Measurements from ENCODE around the gene DNAH10.

The DNAH10 gene

GRCh38 chr12:123754041-123754772, 7.9 kb upstream of the DNAH10 start:
- Histone ChIP-seq H3K4me2 (ENCODE audit: low read depth, low read length, poor library complexity, severe bottlenecking) (no peak overlapping the region), H4K20me1 (ENCODE audit: low read depth, low read length) (no peaks in the 10 kb centered on the region), H3K4me3 (ENCODE audit: insufficient read depth, low read length, poor library complexity, severe bottlenecking) (no peak overlapping the region), H3K9me3 (ENCODE audit: insufficient read depth, low read length) (no peaks in the 10 kb centered on the region), H2AFZ (ENCODE audit: low read depth, low read length, severe bottlenecking) (no peak overlapping the region), H3K27me3 (ENCODE audit: low read length) (no peaks in the 10 kb centered on the region), H3F3A (ENCODE audit: insufficient read depth) (no peaks in the 10 kb centered on the region), H3K36me3 (ENCODE audit: low read length) (peaks cover 10% of the 10 kb centered on the region; the same call in 1 of the 2 replicates), H3K9me2 (replicated peaks; ENCODE audit: insufficient read depth, low read length) (no peaks in the 10 kb centered on the region), H3K79me2 (ENCODE audit: insufficient read depth, low read length) (no peaks in the 10 kb centered on the region), H3K27ac (ENCODE audit: low read depth, low read length) (no peak overlapping the region), H3K9ac (ENCODE audit: low read length) (no peak overlapping the region)
- TF ChIP-seq, protein P1, sequence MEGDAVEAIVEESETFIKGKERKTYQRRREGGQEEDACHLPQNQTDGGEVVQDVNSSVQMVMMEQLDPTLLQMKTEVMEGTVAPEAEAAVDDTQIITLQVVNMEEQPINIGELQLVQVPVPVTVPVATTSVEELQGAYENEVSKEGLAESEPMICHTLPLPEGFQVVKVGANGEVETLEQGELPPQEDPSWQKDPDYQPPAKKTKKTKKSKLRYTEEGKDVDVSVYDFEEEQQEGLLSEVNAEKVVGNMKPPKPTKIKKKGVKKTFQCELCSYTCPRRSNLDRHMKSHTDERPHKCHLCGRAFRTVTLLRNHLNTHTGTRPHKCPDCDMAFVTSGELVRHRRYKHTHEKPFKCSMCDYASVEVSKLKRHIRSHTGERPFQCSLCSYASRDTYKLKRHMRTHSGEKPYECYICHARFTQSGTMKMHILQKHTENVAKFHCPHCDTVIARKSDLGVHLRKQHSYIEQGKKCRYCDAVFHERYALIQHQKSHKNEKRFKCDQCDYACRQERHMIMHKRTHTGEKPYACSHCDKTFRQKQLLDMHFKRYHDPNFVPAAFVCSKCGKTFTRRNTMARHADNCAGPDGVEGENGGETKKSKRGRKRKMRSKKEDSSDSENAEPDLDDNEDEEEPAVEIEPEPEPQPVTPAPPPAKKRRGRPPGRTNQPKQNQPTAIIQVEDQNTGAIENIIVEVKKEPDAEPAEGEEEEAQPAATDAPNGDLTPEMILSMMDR (IDR thresholded peaks at IDR 0.05; ENCODE audit: insufficient read depth, low read length, poor library complexity, severe bottlenecking), result no peak
- no peak for TF ChIP-seq EZH2phosphoT487 (conservative IDR thresholded peaks at IDR 0.05; ENCODE audit: low read length)

- H3K4me2 ChIP-seq (ENCODE audit: low read depth, low read length, poor library complexity, severe bottlenecking), result no peak overlapping the region
- no peaks in the 10 kb centered on the region for H3K9me3 ChIP-seq (ENCODE audit: insufficient read depth, low read length)
- no peak for TF ChIP-seq EZH2phosphoT487 (conservative IDR thresholded peaks at IDR 0.05; ENCODE audit: low read length)
- TF ChIP-seq, protein P1 (IDR thresholded peaks at IDR 0.05; ENCODE audit: insufficient read depth, low read length, poor library complexity, severe bottlenecking), result no peak
- H4K20me1 ChIP-seq (ENCODE audit: low read depth, low read length), result 0 out of 2 replicates have a peak, but pooled peaks cover 4% of the 10 kb centered on the region
- H3K9ac ChIP-seq (ENCODE audit: low read length), result no peak overlapping the region
- no peak overlapping the region for H3K27ac ChIP-seq (ENCODE audit: low read depth, low read length)
- H2AFZ ChIP-seq (ENCODE audit: low read depth, low read length, severe bottlenecking), result no peak overlapping the region
- peaks cover 7% of the 10 kb centered on the region; the same call in 1 of the 2 replicates for H3K36me3 ChIP-seq (ENCODE audit: low read length)
- no peak overlapping the region for H3K4me3 ChIP-seq (ENCODE audit: insufficient read depth, low read length, poor library complexity, severe bottlenecking)
- 0 out of 2 replicates have a peak, but pooled peaks cover 4% of the 10 kb centered on the region for H3F3A ChIP-seq (ENCODE audit: insufficient read depth)
- no peaks in the 10 kb centered on the region for H3K27me3 ChIP-seq (ENCODE audit: low read length)
- no peaks in the 10 kb centered on the region for H3K79me2 ChIP-seq (ENCODE audit: insufficient read depth, low read length)
- no peaks in the 10 kb centered on the region for H3K9me2 ChIP-seq (replicated peaks; ENCODE audit: insufficient read depth, low read length)
Measured at GRCh38 chr12:123757561-123757960, 4.5 kb upstream of the DNAH10 start.

- no peak overlapping the region for H3K9ac ChIP-seq (ENCODE audit: low read length)
- no peaks in the 10 kb centered on the region for H3K9me2 ChIP-seq (replicated peaks; ENCODE audit: insufficient read depth, low read length)
- peaks cover 7% of the 10 kb centered on the region; the same call in 1 of the 2 replicates for H3K36me3 ChIP-seq (ENCODE audit: low read length)
- no peaks in the 10 kb centered on the region for H3K9me3 ChIP-seq (ENCODE audit: insufficient read depth, low read length)
- no peak overlapping the region for H3K4me3 ChIP-seq (ENCODE audit: insufficient read depth, low read length, poor library complexity, severe bottlenecking)
- H3F3A ChIP-seq (ENCODE audit: insufficient read depth), result 0 out of 2 replicates have a peak, but pooled peaks cover 4% of the 10 kb centered on the region
- no peaks in the 10 kb centered on the region for H3K27me3 ChIP-seq (ENCODE audit: low read length)
- TF ChIP-seq, protein P1 (IDR thresholded peaks at IDR 0.05; ENCODE audit: insufficient read depth, low read length, poor library complexity, severe bottlenecking), result no peak
- no peak for TF ChIP-seq EZH2phosphoT487 (conservative IDR thresholded peaks at IDR 0.05; ENCODE audit: low read length)
- H4K20me1 ChIP-seq (ENCODE audit: low read depth, low read length), result 0 out of 2 replicates have a peak, but pooled peaks cover 4% of the 10 kb centered on the region
- H2AFZ ChIP-seq (ENCODE audit: low read depth, low read length, severe bottlenecking), result no peak overlapping the region
- H3K27ac ChIP-seq (ENCODE audit: low read depth, low read length), result no peak overlapping the region
- H3K4me2 ChIP-seq (ENCODE audit: low read depth, low read length, poor library complexity, severe bottlenecking), result no peak overlapping the region
- no peaks in the 10 kb centered on the region for H3K79me2 ChIP-seq (ENCODE audit: insufficient read depth, low read length)
Measured at GRCh38 chr12:123760267-123760938, 1.7 kb upstream of the DNAH10 start.

All from SU-DHL-6 (cell line).